LNCaP clone FGC (cell line): Measurements from ENCODE around the gene DNM1.

Source experiments
- DNase-seq: peaks from one replicate; pipeline ENCODE4 v3.0.0-alpha.2; 2011; ENCODE audit warnings: low read depth
- H3K4me3 ChIP-seq: 2 replicates; pipeline ENCODE4 v1.5.1; 2011; ENCODE audit warnings: mild to moderate bottlenecking, low read depth, low read length, control low read depth
- CTCF ChIP-seq: IDR thresholded peaks from 2 replicates; pipeline ENCODE4 v1.5.1; 2012; ENCODE audit warnings: mild to moderate bottlenecking; ENCODE audit not compliant: control insufficient read depth, insufficient read depth; ENCODE audit errors: extremely low read depth

The DNM1 gene

GRCh38 chr9:128187361-128187760 lies 15.8 kb upstream of the DNM1 start:
- TF ChIP-seq CTCF: no peak
- DNase-seq: no peak
- H3K4me3 ChIP-seq: no peak overlapping the region

GRCh38 chr9:128188209-128188608 lies 15.0 kb upstream of the DNM1 start:
- H3K4me3 ChIP-seq: no peak overlapping the region
- no peak for DNase-seq
- TF ChIP-seq CTCF: no peak

GRCh38 chr9:128190013-128190412 lies 13.2 kb upstream of the DNM1 start:
- no peak overlapping the region for H3K4me3 ChIP-seq
- TF ChIP-seq CTCF: no peak
- DNase-seq: no peak

GRCh38 chr9:128190516-128191405 lies 12.4 kb upstream of the DNM1 start:
- H3K4me3 ChIP-seq: peak overlapping the region; percentile 89
- TF ChIP-seq CTCF: no peak
- no peak for DNase-seq

GRCh38 chr9:128191406-128192046 lies 11.7 kb upstream of the DNM1 start, which contains the start of gene CIZ1:
CIZ1 (minus strand) TSS chr9:128191572; CDS start chr9:128190857, 715 bp downstream.
- H3K4me3 ChIP-seq: peak within 1 kb of the TSS; percentile 89
- peak; percentile 83 for TF ChIP-seq CTCF
- peak; percentile 7 for DNase-seq

GRCh38 chr9:128192601-128193371 lies 10.4 kb upstream of the DNM1 start:
- no peak overlapping the region for H3K4me3 ChIP-seq
- peak; percentile 4 for DNase-seq
- TF ChIP-seq CTCF: peak; percentile 25; the same call in 1 of the 2 replicates
